Fibroblast of pulmonary artery (primary cell): Measurements from ENCODE around the gene CES2.

Experiments
- DNase-seq: peaks from one replicate; pipeline ENCODE4 v3.0.0-alpha.2; 2010; ENCODE audit warnings: low read depth
- H3K4me3 ChIP-seq: replicated peaks from 2 replicates; pipeline ENCODE4 v1.5.1; 2011; ENCODE audit warnings: low read depth, mild to moderate bottlenecking, control low read depth, low read length, moderate library complexity
- TF ChIP-seq, protein P1 (sequence below): IDR thresholded peaks from 2 replicates; pipeline ENCODE4 v1.5.1; 2011; ENCODE audit warnings: mild to moderate bottlenecking, control low read depth, low read length, inconsistent platforms; ENCODE audit errors: missing control alignments

The CES2 gene

DNA sequence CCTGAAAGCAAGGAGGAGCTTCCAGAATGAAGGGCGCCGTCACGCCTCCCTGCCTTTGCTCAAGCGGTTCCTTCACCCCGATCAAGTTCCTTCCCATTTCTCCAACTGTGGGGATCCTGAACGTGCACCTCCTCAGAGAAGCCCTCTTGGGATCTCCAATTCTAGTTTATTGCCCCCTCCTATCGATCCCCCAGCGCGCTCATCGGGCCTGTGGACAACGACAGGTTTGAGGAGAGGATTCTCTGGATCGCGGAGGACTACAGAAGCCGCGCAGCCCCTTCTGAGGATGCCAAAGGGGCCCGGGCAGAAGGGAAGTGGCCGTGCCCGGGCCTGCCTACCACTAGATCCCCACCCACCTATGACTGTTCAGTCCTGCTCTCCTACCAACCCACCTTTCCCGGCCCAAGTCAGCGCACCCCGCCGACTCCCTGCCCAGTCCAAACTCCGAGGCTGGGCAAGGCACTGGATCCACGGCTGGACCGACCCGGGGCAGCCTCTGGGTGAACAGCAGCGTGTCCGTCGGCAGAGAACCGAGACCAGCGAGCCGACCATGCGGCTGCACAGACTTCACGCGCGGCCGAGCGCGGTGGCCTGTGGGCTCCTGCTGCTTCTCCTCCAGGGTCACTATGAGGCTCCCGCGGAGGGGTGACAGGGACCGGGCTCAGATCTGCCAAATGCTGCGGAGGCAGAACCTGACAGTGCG is 13.0 kb downstream of the CES2 start:
- H3K4me3 ChIP-seq = peak overlapping the region; percentile 53
- no peak for DNase-seq
- TF ChIP-seq, protein P1, sequence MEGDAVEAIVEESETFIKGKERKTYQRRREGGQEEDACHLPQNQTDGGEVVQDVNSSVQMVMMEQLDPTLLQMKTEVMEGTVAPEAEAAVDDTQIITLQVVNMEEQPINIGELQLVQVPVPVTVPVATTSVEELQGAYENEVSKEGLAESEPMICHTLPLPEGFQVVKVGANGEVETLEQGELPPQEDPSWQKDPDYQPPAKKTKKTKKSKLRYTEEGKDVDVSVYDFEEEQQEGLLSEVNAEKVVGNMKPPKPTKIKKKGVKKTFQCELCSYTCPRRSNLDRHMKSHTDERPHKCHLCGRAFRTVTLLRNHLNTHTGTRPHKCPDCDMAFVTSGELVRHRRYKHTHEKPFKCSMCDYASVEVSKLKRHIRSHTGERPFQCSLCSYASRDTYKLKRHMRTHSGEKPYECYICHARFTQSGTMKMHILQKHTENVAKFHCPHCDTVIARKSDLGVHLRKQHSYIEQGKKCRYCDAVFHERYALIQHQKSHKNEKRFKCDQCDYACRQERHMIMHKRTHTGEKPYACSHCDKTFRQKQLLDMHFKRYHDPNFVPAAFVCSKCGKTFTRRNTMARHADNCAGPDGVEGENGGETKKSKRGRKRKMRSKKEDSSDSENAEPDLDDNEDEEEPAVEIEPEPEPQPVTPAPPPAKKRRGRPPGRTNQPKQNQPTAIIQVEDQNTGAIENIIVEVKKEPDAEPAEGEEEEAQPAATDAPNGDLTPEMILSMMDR = no peak

DNA sequence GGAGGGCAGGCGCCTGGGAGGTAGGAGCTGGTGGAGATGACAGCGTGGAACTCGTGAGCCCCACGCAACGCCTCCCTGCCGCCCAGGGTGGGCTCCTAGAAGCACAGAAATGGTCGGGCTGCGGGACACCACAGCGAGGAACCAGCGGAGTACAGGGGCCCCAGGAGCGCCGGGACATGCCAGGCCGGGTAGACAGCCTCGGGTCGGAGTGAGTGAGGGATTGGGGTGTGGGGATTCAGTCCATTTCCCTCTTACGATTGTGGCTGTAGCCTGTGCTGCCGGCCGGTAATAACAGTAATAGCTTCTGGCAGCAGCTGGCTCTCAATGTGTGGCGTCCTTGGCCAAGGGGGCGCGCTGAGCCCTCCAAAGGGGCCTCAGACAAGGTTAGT is 13.5 kb downstream of the CES2 start:
- TF ChIP-seq, protein P1 = no peak
- DNase-seq = no peak
- no peak overlapping the region for H3K4me3 ChIP-seq

DNA sequence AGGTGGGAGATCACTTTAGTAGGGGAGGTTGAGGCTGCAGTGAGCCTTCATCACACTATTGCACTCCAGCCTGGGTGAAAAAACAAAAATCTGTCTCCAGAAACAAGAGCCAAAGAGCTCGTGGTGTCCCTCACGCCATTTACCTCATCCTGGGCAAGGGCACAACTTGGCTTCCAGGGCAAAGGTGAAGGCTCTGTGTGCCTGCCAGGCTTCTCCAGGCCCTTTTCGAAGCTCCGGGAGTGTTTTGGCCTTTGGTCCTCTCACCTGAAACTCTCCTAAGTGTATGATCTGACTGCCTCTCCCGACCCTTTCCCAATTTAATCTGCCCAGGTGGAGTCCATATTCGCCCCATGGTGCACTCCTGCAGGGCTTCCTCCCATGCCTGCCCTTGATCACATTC is 14.2 kb downstream of the CES2 start:
- DNase-seq = no peak
- H3K4me3 ChIP-seq = no peak overlapping the region
- TF ChIP-seq, protein P1 = no peak

DNA sequence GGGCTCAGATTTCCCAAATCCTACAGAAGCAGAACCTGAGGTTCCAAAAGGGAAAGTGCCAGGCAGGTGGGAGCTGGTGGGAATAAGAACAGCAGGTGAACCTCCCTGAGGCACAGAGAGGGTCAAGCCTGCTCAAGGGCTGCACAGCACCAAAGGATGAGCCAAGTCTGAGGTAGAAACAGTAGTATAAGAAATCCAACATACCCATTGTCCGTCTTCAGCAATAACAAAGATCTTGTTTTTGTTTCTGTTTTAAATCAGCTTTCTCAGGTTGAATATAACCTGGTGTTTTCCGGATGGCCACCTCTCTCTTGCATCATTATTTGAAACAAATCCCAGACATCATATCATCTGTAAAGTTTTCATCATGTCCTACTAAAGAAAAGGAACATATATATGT is 15.1 kb downstream of the CES2 start:
- TF ChIP-seq, protein P1 = no peak
- no peak overlapping the region for H3K4me3 ChIP-seq
- no peak for DNase-seq

DNA sequence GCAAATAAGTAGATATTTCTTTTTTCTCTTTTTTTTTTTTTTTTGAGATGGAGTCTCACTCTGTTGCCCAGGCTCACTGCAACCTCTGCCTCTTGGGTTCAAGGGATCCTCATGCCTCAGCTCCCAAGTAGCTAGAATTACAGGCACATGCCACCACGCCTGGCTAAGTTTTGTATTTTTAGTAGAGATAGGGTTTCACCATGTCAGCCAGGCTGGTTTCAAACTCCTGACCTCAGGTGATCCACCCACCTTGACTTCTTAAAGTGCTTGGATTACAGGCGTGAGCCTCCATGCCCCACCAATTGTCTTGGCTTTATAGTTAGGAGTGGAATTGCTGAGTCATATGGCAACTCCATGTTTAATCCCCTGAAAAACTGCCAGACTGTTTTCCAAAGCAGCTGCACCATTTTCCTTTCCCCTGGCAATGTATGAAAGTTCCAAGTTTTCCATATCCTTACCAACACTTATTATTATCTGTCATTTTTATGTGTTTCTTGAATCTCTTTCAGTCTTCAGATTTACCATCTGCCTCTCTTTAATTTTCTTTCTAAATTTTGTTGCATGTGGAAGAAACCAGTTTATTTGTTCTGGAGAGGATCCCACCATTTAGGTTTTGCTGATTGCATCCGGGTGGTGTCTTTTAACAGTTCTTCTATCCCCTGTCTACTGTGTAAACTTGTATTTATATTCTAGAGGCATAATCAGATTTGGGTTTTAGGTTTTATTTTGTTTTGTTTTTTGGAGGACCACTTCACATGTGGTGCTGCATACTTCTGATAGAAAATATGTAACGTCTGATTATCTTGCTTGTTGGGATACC is 15.9 kb downstream of the CES2 start:
- no peak overlapping the region for H3K4me3 ChIP-seq
- TF ChIP-seq, protein P1 = no peak
- no peak for DNase-seq

DNA sequence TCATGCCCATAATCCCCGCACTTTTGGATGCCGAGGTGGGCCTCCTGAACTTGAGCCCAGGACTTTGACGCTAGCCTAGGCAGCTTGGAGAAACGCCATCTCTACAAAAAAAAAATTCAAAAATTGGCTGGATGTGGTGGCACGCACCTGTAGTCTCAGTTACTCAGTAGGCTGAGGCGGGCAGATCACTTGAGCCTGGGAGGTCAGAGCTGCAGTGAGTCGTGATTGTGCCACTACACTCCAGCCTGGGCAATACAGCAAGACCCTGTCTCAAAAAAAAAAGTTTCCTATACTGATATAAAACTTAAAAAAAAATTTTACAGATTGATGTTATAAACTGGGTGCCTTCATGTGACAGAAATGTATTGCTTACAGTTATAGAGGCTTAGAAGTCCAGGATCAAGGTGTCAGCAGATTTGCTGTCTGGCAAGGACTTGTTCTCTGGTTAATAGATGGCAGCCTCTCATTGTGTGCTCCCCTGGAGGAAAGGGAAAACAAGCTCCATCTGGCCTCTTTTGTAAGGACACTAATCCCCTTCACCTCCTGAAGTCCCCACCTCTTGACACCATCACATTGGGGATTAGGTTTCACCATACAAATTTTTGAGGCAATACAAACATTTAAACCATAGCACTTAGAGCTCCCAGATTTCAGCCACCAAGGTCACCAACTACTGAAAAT is 17.3 kb downstream of the CES2 start:
- no peak for DNase-seq
- TF ChIP-seq, protein P1 = no peak
- no peak overlapping the region for H3K4me3 ChIP-seq
